Fibroblast of the aortic adventitia (primary cell): ENCODE measurements around the gene SYCE3. TPM values are rescaled to one million over a fixed set of nuclear protein-coding genes. Genes with fewer than 3 reads are reported as not detected.
A peak's percentile ranks its signal among the peaks of the same experiment; 100 is the strongest.

Experiments
- DNase-seq: peaks from one replicate; pipeline ENCODE4 v3.0.0-alpha.2; 2010; ENCODE audit warnings: low read depth
- H3K4me3 ChIP-seq: 2 replicates; pipeline ENCODE4 v1.5.1; 2011; ENCODE audit warnings: low read depth, mild to moderate bottlenecking, control low read depth, low read length, moderate library complexity
- total RNA-seq: library from RNA; depleted of rRNA; stranded (reverse); fragments of >200 nt; gene quantifications from 2 replicates; pipeline ENCODE4 v1.2.3, GENCODE V29; 2012; ENCODE audit warnings: low replicate concordance
- TF ChIP-seq, protein P1 (sequence below): IDR thresholded peaks from 2 replicates; pipeline ENCODE4 v1.5.1; 2011; ENCODE audit warnings: mild to moderate bottlenecking, low read length, control low read depth, inconsistent platforms; ENCODE audit not compliant: insufficient read depth

Gene SYCE3, protein sequence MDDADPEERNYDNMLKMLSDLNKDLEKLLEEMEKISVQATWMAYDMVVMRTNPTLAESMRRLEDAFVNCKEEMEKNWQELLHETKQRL
- not detected in 2 replicates for total RNA-seq

GRCh38 chr22:50562523-50563412, at the start of gene SYCE3:
Gene SYCE3 (minus strand): TSS chr22:50562919. CDS start chr22:50556405, 6,514 bp downstream.
- peak; percentile 81 for DNase-seq
- TF ChIP-seq, protein P1, sequence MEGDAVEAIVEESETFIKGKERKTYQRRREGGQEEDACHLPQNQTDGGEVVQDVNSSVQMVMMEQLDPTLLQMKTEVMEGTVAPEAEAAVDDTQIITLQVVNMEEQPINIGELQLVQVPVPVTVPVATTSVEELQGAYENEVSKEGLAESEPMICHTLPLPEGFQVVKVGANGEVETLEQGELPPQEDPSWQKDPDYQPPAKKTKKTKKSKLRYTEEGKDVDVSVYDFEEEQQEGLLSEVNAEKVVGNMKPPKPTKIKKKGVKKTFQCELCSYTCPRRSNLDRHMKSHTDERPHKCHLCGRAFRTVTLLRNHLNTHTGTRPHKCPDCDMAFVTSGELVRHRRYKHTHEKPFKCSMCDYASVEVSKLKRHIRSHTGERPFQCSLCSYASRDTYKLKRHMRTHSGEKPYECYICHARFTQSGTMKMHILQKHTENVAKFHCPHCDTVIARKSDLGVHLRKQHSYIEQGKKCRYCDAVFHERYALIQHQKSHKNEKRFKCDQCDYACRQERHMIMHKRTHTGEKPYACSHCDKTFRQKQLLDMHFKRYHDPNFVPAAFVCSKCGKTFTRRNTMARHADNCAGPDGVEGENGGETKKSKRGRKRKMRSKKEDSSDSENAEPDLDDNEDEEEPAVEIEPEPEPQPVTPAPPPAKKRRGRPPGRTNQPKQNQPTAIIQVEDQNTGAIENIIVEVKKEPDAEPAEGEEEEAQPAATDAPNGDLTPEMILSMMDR, result peak; percentile 80
- peak within 1 kb of the TSS; percentile 71 for H3K4me3 ChIP-seq

DNA sequence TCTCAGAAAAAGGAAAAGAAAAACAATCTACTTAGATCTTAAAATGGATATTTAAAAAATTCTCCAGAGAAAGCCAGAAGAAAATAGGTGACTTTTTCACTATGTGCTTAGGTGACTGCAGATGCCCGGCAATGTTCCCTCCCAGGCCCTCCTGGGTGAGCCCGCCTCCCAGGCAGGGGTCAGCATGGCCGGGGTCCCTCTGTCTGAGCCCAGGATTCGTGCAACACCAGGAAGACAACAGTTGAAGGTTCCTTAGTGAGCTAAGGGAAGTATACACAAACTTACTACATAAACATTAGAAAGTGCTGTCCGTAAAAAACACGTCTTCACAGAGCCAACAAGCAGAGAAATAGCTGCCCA, 49.4 kb upstream of the SYCE3 start:
- DNase-seq, result no peak
- no peak overlapping the region for H3K4me3 ChIP-seq
- TF ChIP-seq, protein P1, result no peak

DNA sequence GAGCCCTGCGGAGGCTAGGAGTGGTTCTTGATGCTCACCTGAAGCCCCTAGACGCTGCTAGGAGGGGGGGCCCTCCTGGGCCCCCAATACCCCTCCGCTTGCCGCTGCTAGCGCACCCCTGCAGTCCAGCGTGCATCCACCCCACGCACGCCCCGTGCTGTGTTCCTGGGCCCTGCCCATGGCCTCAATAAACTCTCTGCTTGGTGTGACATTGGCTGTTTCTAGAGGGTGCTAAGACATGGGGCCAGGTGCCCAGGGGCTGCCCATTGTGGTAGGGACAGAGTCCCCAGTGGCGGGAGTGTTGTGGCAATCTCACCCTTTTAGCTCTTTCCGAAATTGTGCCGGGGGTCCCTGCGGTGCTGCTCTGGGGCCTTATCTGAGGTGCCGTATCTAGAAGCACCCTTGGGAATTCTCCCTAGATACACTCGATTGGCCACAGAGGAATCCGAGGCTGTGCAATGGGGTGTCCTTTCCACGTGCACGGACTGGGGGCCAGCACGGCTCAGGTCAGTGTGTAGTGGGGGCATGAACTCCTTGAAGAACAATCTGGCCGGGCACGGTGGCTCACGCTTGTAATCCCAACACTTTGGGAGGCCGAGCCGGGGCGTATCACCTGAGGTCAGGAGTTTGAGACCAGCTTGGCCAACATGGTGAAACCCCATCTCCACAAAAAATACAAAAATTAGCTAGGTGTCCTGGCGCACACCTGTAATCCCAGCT, 48.8 kb upstream of the SYCE3 start:
- DNase-seq, result no peak
- TF ChIP-seq, protein P1, result no peak
- H3K4me3 ChIP-seq, result no peak overlapping the region

DNA sequence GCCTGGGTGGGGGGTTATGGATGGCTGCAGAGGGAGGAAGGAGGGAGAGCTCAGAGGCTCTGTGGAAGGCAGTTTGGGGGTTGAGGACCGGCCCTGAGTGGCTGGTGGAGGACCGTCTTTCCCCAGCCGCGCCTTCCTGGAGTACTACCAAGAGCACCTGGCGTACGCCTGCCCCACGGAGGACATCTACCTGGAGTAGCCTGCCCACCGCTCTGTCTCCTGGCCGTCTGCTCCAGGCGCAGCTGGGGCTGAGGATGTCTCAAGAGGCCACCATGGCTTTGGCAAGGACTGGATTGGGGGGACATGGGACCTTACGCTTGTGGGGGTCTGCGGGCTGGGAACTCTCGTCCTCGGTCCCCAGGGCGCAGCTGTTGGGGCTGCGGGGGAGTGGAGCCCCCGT, 47.9 kb upstream of the SYCE3 start:
- TF ChIP-seq, protein P1, result no peak
- no peak for DNase-seq
- no peak overlapping the region for H3K4me3 ChIP-seq

- H3K4me3 ChIP-seq, result no peak overlapping the region
- DNase-seq, result no peak
- TF ChIP-seq, protein P1, result no peak
These were observed 47.3 kb upstream of the SYCE3 start for GRCh38 chr22:50610041-50610451.

- TF ChIP-seq, protein P1, result no peak
- no peak for DNase-seq
These were observed 46.9 kb upstream of the SYCE3 start for GRCh38 chr22:50609599-50609998.

More at GRCh38 chr22:50609599-50609998, 46.9 kb upstream of the SYCE3 start:
- H3K4me3 ChIP-seq, result no peak overlapping the region
